ENCODE results near the gene AP4E1. TPM values are rescaled to one million over a fixed set of nuclear protein-coding genes. Genes with fewer than 3 reads are reported as not detected.

AP4E1 gene
- total and polyA plus RNA-seq, 2 of the 4 experiments (the other 2 are of a cell fraction), result 3.1 to 6.8 TPM

- in situ Hi-C loops (cut with MboI; ENCODE audit: low sequenced_read_pairs) (loop anchor here (5.0 kb wide), 1 partner anchor 230 kb away; no protein-coding TSS in a partner anchor), intact Hi-C loops (cut with micrococcal nuclease) (loop anchor here (1.0 to 10.0 kb wide), 5 partner anchors 30 to 553 kb away; partner anchors contain the start of gene GABPB1), dilution Hi-C loops (cut with HindIII; ENCODE audit: low sequenced_read_pairs, unreplicated experiment) (no loop called here)
- Histone ChIP-seq H2AFZ (replicated peaks; ENCODE audit: low read length, poor library complexity) (peak overlapping the region; percentile 99), H3K23ac (ENCODE audit: low read depth, low read length) (peak overlapping the region; percentile 57), H2AK9ac (replicated peaks; ENCODE audit: low read depth, low read length, poor library complexity) (peak overlapping the region; percentile 86), H3K36me3 (ENCODE audit: control insufficient read depth, insufficient read depth, low read length) (peaks cover 1% of the 10 kb centered on the region; the same call in 1 of the 2 replicates), H3K14ac (replicated peaks; ENCODE audit: low read depth, low read length) (peak overlapping the region; percentile 44; the same call in 1 of the 2 replicates), H3K27ac (ENCODE audit: insufficient read depth, low read length) (peak overlapping the region; percentile 73; the same call in 1 of the 2 replicates), H3K9ac (ENCODE audit: low read depth, low read length) (peak overlapping the region; percentile 77), H3K4me2 (ENCODE audit: low read depth, low read length) (peak overlapping the region; percentile 96), H3K4ac (ENCODE audit: low read depth, low read length) (peak overlapping the region; percentile 88), H2BK15ac (ENCODE audit: low read depth, low read length) (no peak overlapping the region), H2BK20ac (ENCODE audit: low read depth, low read length) (0 out of 2 replicates have a peak overlapping the region, but pooled peaks have one; percentile 24), H4K8ac (ENCODE audit: low read depth in 2 of 2, low read length in 2 of 2) (peak overlapping the region; percentile 20), H3K56ac (ENCODE audit: extremely low read depth, insufficient read depth, low read length) (peak overlapping the region; percentile 80; the same call in 1 of the 2 replicates), H3K9me1 (ENCODE audit: insufficient read depth, low read length) (no peaks in the 10 kb centered on the region), H3K27me3 (ENCODE audit: control insufficient read depth, insufficient read depth, low read length) (no peaks in the 10 kb centered on the region), H4K91ac (ENCODE audit: insufficient read depth, low read depth, low read length) (no peak overlapping the region), H2BK120ac (ENCODE audit: low read depth, low read length) (peak overlapping the region; percentile 25; the same call in 1 of the 2 replicates), H3K4me3 (ENCODE audit: insufficient read depth, low read depth, low read length) (peak overlapping the region; percentile 81), H2AK5ac (ENCODE audit: low read depth, low read length) (no peak overlapping the region), H3K79me1 (ENCODE audit: low read depth in 1 of 2, low read length in 2 of 2) (peaks cover 16 to 30% of the 10 kb centered on the region in 2 experiments), H2BK5ac (ENCODE audit: low read depth, low read length, poor library complexity, severe bottlenecking) (no peak overlapping the region), H4K20me1 (ENCODE audit: insufficient read depth, low read length) (no peaks in the 10 kb centered on the region), H3K18ac (ENCODE audit: low read depth, low read length) (peak overlapping the region; percentile 33; the same call in 1 of the 2 replicates), H3K9me3 (ENCODE audit: control insufficient read depth, insufficient read depth, low read length) (no peaks in the 10 kb centered on the region), H4K5ac (ENCODE audit: low read depth, low read length) (peak overlapping the region; percentile 61; the same call in 1 of the 2 replicates), H3K4me1 (ENCODE audit: control insufficient read depth, insufficient read depth, low read length) (peaks cover 4% of the 10 kb centered on the region; the same call in 1 of the 2 replicates)
- peak; percentile 28 for ATAC-seq (ENCODE audit: low read depth)
- WGBS, 2 experiments (ENCODE audit: extremely low coverage in 2 of 2, insufficient read length in 1 of 2), result no CpG with 5 or more reads among the region's 31 CpGs
- BruUV-seq (replicated peaks), result no TSS peak
- ChIA-PET POLR2A (ENCODE audit: unreplicated experiment) (no interaction called here), CTCF (no interaction called here)
- peak; percentile 28 for DNase-seq
- peak; percentile 41; the same call in 1 of the 2 replicates for TF ChIP-seq BHLHE40 (IDR thresholded peaks at IDR 0.05; ENCODE audit: low read depth, low read length)
- TF ChIP-seq NFE2L2 (IDR thresholded peaks at IDR 0.05; ENCODE audit: low read depth, low read length), result no peak
Observed at GRCh38 chr15:50907601-50908208, 778 bp upstream of the AP4E1 start.

All from IMR-90 (cell line).